ENCODE data around the gene GKN1. TPM values are rescaled to one million over a fixed set of nuclear protein-coding genes. Genes with fewer than 3 reads are reported as not detected.

The GKN1 gene
- polyA plus RNA-seq, 1 experiment, result not detected

DNA sequence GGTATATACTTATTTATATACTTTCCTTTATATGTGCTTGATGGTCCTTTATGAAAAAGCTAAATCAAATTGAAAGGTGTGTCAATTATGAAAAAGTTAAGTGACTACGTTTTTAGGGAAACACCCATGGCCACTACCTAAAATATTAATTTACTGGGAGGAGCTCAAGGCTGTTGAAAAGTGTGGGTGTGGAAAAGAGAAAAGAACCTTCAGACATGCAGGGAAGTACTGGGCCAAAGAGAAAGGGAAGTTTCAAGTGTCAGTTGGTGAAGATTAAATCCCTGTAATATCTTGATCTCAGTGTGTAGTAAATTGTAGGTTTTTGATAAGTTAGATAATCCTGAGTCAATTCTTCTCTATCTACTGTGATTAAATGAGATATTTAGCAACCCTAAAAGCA, 6.2 kb upstream of the GKN1 start:
- POLR2A ChIA-PET, result interaction anchor here (0.7 kb wide), 1 partner anchor 14 kb away, joined by 3 read pairs; no protein-coding TSS in a partner anchor
- CTCF ChIA-PET, result no interaction called here
- no peak for DNase-seq (ENCODE audit: low read depth, low spot score)
- Histone ChIP-seq H3K27me3 (ENCODE audit: control insufficient read depth, insufficient read depth, low read length) (no peaks in the 10 kb centered on the region), H3K4me3 (ENCODE audit: low read depth, low read length) (no peak overlapping the region), H3K9me3 (ENCODE audit: control insufficient read depth, insufficient read depth, low read length) (no peaks in the 10 kb centered on the region), H3K27ac (ENCODE audit: low read depth, low read length) (no peak overlapping the region)
- TF ChIP-seq, protein P1, sequence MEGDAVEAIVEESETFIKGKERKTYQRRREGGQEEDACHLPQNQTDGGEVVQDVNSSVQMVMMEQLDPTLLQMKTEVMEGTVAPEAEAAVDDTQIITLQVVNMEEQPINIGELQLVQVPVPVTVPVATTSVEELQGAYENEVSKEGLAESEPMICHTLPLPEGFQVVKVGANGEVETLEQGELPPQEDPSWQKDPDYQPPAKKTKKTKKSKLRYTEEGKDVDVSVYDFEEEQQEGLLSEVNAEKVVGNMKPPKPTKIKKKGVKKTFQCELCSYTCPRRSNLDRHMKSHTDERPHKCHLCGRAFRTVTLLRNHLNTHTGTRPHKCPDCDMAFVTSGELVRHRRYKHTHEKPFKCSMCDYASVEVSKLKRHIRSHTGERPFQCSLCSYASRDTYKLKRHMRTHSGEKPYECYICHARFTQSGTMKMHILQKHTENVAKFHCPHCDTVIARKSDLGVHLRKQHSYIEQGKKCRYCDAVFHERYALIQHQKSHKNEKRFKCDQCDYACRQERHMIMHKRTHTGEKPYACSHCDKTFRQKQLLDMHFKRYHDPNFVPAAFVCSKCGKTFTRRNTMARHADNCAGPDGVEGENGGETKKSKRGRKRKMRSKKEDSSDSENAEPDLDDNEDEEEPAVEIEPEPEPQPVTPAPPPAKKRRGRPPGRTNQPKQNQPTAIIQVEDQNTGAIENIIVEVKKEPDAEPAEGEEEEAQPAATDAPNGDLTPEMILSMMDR (IDR thresholded peaks at IDR 0.05; ENCODE audit: low read depth, low read length), result no peak

DNA sequence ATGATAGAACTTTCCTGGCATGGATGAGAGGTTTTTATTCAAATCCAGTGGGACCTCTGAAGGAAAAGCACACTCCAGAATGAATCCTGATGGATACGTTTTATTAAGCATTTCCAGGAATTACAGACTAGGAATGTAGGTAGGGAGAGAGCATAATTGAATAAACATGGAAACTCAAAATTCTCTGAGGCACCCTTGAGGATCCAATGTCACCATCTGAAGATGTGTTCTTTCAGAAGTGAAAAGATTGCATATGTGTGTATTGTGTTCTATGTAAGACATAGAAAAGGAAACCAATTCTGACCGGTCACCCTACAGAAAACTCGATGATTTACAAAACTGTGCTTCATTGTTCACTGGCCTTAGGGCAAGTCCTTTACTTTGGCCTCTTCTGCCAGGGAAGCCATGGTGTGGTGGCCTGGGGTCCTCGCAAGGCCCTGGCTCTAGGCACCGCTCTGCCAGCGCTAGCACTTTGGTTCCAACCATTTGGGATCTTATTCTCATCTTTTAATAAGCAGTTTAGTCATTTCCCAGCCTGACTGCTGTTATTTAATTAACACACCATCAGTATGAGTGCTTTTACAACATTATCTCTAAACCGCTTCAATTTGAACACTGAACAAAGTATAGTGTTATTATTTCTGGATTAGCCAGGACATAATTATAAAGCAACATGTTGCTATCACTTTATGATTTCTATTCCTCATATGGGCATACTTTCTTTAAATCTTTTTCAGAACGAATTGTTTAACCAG, 4.5 kb upstream of the GKN1 start:
- Histone ChIP-seq H3K4me3 (ENCODE audit: low read depth, low read length) (no peak overlapping the region), H3K27me3 (ENCODE audit: control insufficient read depth, insufficient read depth, low read length) (no peaks in the 10 kb centered on the region), H3K9me3 (ENCODE audit: control insufficient read depth, insufficient read depth, low read length) (no peaks in the 10 kb centered on the region), H3K27ac (ENCODE audit: low read depth, low read length) (no peak overlapping the region)
- POLR2A ChIA-PET, result no interaction called here
- TF ChIP-seq, protein P1 (IDR thresholded peaks at IDR 0.05; ENCODE audit: low read depth, low read length), result no peak
- CTCF ChIA-PET, result no interaction called here
- no peak for DNase-seq (ENCODE audit: low read depth, low spot score)

DNA sequence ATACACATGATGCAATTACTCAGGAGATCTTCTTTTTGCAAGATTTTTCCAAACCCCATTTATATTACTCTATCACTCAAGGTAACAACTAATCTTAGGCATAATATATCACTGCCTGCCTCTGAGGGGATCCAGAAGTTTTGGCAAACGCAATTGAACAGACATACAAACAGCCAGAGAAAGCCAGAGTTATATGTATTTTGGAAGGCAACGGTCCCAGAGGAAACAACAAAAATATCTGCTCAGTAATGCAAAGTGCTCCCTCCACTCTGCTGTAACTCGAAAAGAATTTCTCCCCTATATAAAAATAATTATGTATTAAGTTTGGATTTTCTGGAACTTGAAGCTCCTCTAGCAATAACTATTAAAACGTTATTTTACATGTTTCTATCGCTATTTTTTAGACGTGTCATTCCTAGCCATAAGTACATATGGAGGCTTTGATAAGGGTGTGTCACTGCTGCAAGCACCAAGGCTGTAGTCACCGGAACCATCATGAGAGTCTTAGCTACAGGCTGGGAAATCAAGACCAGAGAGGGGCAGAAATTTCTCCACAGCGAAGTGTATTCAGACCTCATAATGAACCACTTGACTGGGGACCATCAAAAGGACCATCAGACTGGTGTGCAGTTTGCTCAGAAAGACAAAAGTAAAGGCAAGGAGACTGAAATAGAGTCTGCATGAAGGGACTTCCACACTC, 3.7 kb upstream of the GKN1 start:
- no peak for DNase-seq (ENCODE audit: low read depth, low spot score)
- H3K4me3 ChIP-seq (ENCODE audit: low read depth, low read length), result no peak overlapping the region
- CTCF ChIA-PET, result interaction anchor here (0.5 to 0.6 kb wide), 2 partner anchors 27 to 747 kb away, joined by 3 read pairs; no protein-coding TSS in a partner anchor
- H3K27me3 ChIP-seq (ENCODE audit: control insufficient read depth, insufficient read depth, low read length), result no peaks in the 10 kb centered on the region
- TF ChIP-seq, protein P1 (IDR thresholded peaks at IDR 0.05; ENCODE audit: low read depth, low read length), result no peak
- POLR2A ChIA-PET, result no interaction called here
- H3K27ac ChIP-seq (ENCODE audit: low read depth, low read length), result peak overlapping the region; percentile 97
- H3K9me3 ChIP-seq (ENCODE audit: control insufficient read depth, insufficient read depth, low read length), result no peaks in the 10 kb centered on the region

DNA sequence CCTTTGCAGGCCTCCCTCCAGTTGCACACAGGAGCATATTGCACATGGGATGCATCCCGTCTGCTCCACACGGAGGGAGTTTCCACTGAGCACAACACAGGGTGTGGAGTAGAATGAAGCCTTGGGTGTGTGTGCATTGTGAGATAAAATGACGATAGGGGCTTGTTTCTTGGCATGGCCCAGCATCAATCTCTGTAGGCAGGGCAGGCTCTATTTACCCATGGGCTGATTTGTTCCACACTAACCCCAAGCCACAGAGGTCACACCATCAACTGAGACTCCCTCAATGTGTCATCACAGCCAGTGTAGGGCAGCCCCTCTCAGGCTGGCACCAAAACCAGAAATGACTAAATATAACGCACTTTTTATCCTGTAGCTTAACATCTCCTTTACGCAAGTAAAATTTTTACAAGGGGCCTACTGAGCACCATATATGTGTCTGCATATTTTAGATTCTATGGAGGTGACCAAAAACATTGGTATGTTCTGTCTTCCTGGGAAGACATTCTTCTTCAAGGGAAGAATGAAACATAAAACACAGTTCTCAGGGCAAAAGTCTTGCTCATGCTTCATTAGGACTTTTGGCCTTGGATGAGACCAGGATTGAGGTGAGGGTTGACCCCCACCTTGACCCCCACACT, 2.7 kb upstream of the GKN1 start:
- H3K27me3 ChIP-seq (ENCODE audit: control insufficient read depth, insufficient read depth, low read length), result no peaks in the 10 kb centered on the region
- POLR2A ChIA-PET, result no interaction called here
- CTCF ChIA-PET, result interaction anchor here (1.0 kb wide), 1 partner anchor 41 kb away, joined by 6 read pairs; the partner anchor contains the start of gene ANTXR1
- H3K9me3 ChIP-seq (ENCODE audit: control insufficient read depth, insufficient read depth, low read length), result no peaks in the 10 kb centered on the region
- no peak overlapping the region for H3K4me3 ChIP-seq (ENCODE audit: low read depth, low read length)
- peak overlapping the region; percentile 97 for H3K27ac ChIP-seq (ENCODE audit: low read depth, low read length)
- TF ChIP-seq, protein P1 (IDR thresholded peaks at IDR 0.05; ENCODE audit: low read depth, low read length), result no peak
- DNase-seq (ENCODE audit: low read depth, low spot score), result peak; percentile 73
